Measurements from ENCODE around the gene APBB2.

- no peak for TF ChIP-seq EZH2 (IDR thresholded peaks at IDR 0.05)
- TF ChIP-seq POLR2AphosphoS5 (IDR thresholded peaks at IDR 0.05; ENCODE audit: borderline replicate concordance, low read depth, low read length), result no peak
These were observed 365.4 kb downstream of the APBB2 start for GRCh38 chr4:40848940-40849339.
